WERI-Rb-1 (cell line): ENCODE data around the gene AEBP1.

Experiments
- DNase-seq: peaks from one replicate; pipeline ENCODE4 v3.0.0-alpha.2; 2020
- H3K27ac ChIP-seq: fragments of 250-450 bp; sonication (Bioruptor Pico); 2 replicates; pipeline ENCODE4 v1.5.1; 2020; ENCODE audit warnings: mild to moderate bottlenecking, moderate library complexity
- H3K27me3 ChIP-seq: fragments of 250-450 bp; sonication (Bioruptor Pico); 2 replicates; pipeline ENCODE4 v1.5.1; 2021; ENCODE audit warnings: mild to moderate bottlenecking, low read depth, moderate library complexity; ENCODE audit not compliant: insufficient read depth, severe bottlenecking
- H3K36me3 ChIP-seq: fragments of 250-450 bp; sonication (Bioruptor Pico); 2 replicates; pipeline ENCODE4 v1.5.1; 2020; ENCODE audit warnings: mild to moderate bottlenecking, moderate library complexity
- H3K4me3 ChIP-seq: 2 replicates; pipeline ENCODE4 v1.5.1; 2011; ENCODE audit warnings: low read depth, mild to moderate bottlenecking, control low read depth, low read length
- H3K9me3 ChIP-seq: fragments of 250-450 bp; sonication (Bioruptor Pico); 2 replicates; pipeline ENCODE4 v1.5.1; 2021; ENCODE audit warnings: mild to moderate bottlenecking, moderate library complexity; ENCODE audit not compliant: severe bottlenecking
- TF ChIP-seq, protein P1 (sequence below): IDR thresholded peaks from 2 replicates; pipeline ENCODE4 v1.5.1; 2011; ENCODE audit warnings: low read depth, mild to moderate bottlenecking, control low read depth, inconsistent platforms, low read length

AEBP1 gene

GRCh38 chr7:44077061-44077460, 27.1 kb upstream of the AEBP1 start:
- Histone ChIP-seq H3K4me3 (no peak overlapping the region), H3K9me3 (no peaks in the 10 kb centered on the region), H3K27me3 (no peaks in the 10 kb centered on the region), H3K36me3 (peaks cover 58% of the 10 kb centered on the region), H3K27ac (no peak overlapping the region)
- TF ChIP-seq, protein P1, sequence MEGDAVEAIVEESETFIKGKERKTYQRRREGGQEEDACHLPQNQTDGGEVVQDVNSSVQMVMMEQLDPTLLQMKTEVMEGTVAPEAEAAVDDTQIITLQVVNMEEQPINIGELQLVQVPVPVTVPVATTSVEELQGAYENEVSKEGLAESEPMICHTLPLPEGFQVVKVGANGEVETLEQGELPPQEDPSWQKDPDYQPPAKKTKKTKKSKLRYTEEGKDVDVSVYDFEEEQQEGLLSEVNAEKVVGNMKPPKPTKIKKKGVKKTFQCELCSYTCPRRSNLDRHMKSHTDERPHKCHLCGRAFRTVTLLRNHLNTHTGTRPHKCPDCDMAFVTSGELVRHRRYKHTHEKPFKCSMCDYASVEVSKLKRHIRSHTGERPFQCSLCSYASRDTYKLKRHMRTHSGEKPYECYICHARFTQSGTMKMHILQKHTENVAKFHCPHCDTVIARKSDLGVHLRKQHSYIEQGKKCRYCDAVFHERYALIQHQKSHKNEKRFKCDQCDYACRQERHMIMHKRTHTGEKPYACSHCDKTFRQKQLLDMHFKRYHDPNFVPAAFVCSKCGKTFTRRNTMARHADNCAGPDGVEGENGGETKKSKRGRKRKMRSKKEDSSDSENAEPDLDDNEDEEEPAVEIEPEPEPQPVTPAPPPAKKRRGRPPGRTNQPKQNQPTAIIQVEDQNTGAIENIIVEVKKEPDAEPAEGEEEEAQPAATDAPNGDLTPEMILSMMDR, result no peak
- DNase-seq, result no peak

GRCh38 chr7:44077681-44078091, 26.5 kb upstream of the AEBP1 start:
- no peaks in the 10 kb centered on the region for H3K27me3 ChIP-seq
- no peak overlapping the region for H3K4me3 ChIP-seq
- no peaks in the 10 kb centered on the region for H3K9me3 ChIP-seq
- no peak for DNase-seq
- peaks cover 56% of the 10 kb centered on the region for H3K36me3 ChIP-seq
- H3K27ac ChIP-seq, result no peak overlapping the region
- TF ChIP-seq, protein P1, result no peak

DNA sequence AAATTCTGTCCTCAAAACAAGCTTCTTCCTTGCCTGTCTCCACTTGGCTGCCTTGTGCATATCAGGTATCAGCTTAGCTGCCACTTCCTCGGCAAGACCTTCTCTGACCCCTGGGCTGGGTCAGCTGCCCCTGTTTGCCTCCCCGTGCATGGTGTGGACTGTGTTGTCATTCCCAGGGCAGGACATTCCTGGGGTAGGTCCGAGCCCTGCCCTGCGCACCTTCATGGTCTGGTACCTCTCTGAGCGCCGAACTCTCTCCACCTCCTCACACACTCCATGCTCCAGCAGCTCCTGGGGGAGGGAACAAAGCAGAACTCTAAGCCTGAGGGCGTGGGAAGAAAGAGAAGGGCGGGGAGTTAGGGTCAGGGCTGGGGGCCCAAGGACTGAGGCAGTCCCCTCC, 25.6 kb upstream of the AEBP1 start:
- Histone ChIP-seq H3K27me3 (no peaks in the 10 kb centered on the region), H3K36me3 (peaks cover 48% of the 10 kb centered on the region), H3K4me3 (no peak overlapping the region), H3K9me3 (no peaks in the 10 kb centered on the region), H3K27ac (no peak overlapping the region)
- peak; percentile 31 for DNase-seq
- TF ChIP-seq, protein P1, result no peak

DNA sequence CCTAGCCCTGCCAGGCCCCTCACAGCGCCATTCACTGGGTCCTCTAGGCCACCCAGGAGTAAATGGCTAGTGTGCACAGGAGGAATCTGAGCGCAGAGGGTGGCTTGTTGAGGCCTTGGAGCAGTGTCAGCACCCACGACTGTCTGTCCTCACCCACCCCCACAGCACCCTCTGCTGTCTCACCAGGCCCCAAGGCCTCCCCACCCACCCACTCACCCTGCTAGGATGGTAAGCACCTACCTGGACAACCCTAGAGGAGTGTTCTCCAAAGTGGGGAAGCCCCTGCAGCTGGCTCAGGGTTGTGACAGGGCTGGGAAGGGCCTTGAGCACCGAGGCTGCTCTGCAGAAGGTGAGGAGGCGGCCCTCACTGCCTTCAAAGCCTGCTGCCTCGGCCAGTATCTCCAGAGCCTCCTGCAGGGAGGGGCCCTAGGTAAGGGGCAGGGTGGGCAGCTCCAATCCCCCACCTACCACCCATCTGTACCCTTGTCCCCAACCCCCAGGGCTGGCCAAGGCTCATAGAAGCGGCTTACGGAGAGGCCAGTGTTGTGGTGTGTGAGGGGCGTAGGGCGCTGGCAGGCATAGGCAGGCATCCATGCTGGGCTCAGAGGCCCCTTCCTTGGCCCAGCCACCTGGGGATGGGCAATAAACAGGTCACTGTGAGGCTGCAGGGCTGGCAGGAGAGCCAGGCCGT, 24.7 kb upstream of the AEBP1 start:
- no peak for DNase-seq
- Histone ChIP-seq H3K4me3 (no peak overlapping the region), H3K36me3 (peaks cover 45% of the 10 kb centered on the region), H3K27me3 (no peaks in the 10 kb centered on the region), H3K27ac (no peak overlapping the region), H3K9me3 (no peaks in the 10 kb centered on the region)
- TF ChIP-seq, protein P1, result no peak

- Histone ChIP-seq H3K27me3 (no peaks in the 10 kb centered on the region), H3K36me3 (peaks cover 40% of the 10 kb centered on the region), H3K9me3 (no peaks in the 10 kb centered on the region), H3K4me3 (no peak overlapping the region), H3K27ac (no peak overlapping the region)
- TF ChIP-seq, protein P1, result no peak
- DNase-seq, result no peak
Measured at GRCh38 chr7:44080118-44080517, 24.0 kb upstream of the AEBP1 start.

DNA sequence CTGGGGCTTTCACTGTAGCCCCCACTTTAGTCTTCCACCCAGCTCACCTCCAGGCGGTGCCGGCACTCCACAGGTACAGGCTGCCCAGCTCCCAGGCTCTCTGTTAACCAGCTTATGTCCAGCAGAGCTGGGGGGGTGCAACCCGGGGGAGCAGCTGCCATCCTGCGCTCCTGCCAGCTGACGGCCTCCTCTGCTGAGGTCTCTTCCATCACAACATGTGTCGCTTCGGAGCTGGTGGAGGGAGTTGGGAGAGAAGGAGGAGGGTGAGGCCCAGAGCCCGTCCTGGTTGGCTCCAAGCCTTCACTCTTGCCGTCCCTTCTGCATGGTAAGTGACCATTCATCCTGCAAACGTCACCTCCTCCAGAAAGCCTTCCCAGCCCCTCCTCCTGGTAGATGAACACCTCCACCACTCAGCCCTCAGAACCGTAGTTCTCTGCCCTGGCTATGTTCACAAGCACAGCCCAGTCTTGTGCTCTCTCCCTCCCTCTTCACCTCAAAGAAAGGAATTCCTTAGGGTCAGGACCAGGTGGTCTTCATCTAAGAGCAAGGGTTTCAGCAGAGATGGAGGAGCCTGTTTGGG, 23.4 kb upstream of the AEBP1 start:
- peak; percentile 74 for DNase-seq
- no peak overlapping the region for H3K4me3 ChIP-seq
- no peaks in the 10 kb centered on the region for H3K27me3 ChIP-seq
- TF ChIP-seq, protein P1, result peak; percentile 30; the same call in 1 of the 2 replicates
- peak overlapping the region; percentile 28; the same call in 1 of the 2 replicates for H3K27ac ChIP-seq
- H3K9me3 ChIP-seq, result no peaks in the 10 kb centered on the region
- peaks cover 40% of the 10 kb centered on the region for H3K36me3 ChIP-seq
